H9 (cell line): Measurements from ENCODE around the gene ISX. TPM values are rescaled to one million over a fixed set of nuclear protein-coding genes. Genes with fewer than 3 reads are reported as not detected.

Source experiments
- DNase-seq: peaks from one replicate; pipeline ENCODE4 v3.0.0-alpha.2; 2017
- H2AFZ ChIP-seq: one replicate; pipeline ENCODE4 v1.6.1; 2013; ENCODE audit warnings: mild to moderate bottlenecking, low read length, control low read depth, moderate library complexity
- H2AK5ac ChIP-seq: 2 replicates; pipeline ENCODE4 v1.6.1; 2013; ENCODE audit warnings: low read length, control low read depth, mixed read lengths; ENCODE audit not compliant: insufficient read length
- H2BK120ac ChIP-seq: one replicate; pipeline ENCODE4 v1.6.1; 2013; ENCODE audit warnings: low read depth, mild to moderate bottlenecking, low read length, control low read depth, inconsistent platforms; ENCODE audit not compliant: poor library complexity, severe bottlenecking
- H2BK12ac ChIP-seq: 2 replicates; pipeline ENCODE4 v1.6.1; 2013; ENCODE audit warnings: low read length, control low read depth, mixed read lengths, low read depth; ENCODE audit not compliant: insufficient read length
- H2BK15ac ChIP-seq: 2 replicates; pipeline ENCODE4 v1.6.1; 2013; ENCODE audit warnings: low read depth, low read length, control low read depth
- H2BK20ac ChIP-seq: one replicate; pipeline ENCODE4 v1.6.1; 2013; ENCODE audit warnings: low read depth, mild to moderate bottlenecking, low read length, control low read depth, inconsistent platforms; ENCODE audit not compliant: poor library complexity, severe bottlenecking
- H2BK5ac ChIP-seq: 2 replicates; pipeline ENCODE4 v1.6.1; 2013; ENCODE audit warnings: low read length, control low read depth, mixed read lengths; ENCODE audit not compliant: insufficient read length
- H3K14ac ChIP-seq: 2 replicates; pipeline ENCODE4 v1.6.1; 2013; ENCODE audit warnings: low read length, control low read depth; ENCODE audit not compliant: insufficient read depth
- H3K18ac ChIP-seq: 2 replicates; pipeline ENCODE4 v1.6.1; 2013; ENCODE audit warnings: low read depth, mild to moderate bottlenecking, mixed read lengths, low read length, control low read depth; ENCODE audit not compliant: insufficient read length
- H3K23ac ChIP-seq: 2 replicates; pipeline ENCODE4 v1.6.1; 2013; ENCODE audit warnings: low read length, control low read depth, mixed read lengths, low read depth; ENCODE audit not compliant: insufficient read length
- H3K23me2 ChIP-seq: 2 replicates; pipeline ENCODE4 v1.6.1; 2013; ENCODE audit warnings: low read depth, mild to moderate bottlenecking, mixed read lengths, low read length, control low read depth; ENCODE audit not compliant: insufficient read length, poor library complexity, severe bottlenecking
- H3K27ac ChIP-seq: 2 replicates; pipeline ENCODE4 v1.5.1; 2013; ENCODE audit warnings: low read length, control low read depth, mixed read lengths, low read depth; ENCODE audit not compliant: insufficient read length
- H3K27me3 ChIP-seq: 2 replicates; pipeline ENCODE4 v1.6.1; 2013; ENCODE audit warnings: low read length, control low read depth, inconsistent platforms; ENCODE audit not compliant: insufficient read depth
- H3K4ac ChIP-seq: 2 replicates; pipeline ENCODE4 v1.6.1; 2013; ENCODE audit warnings: low read depth, mild to moderate bottlenecking, control low read depth, inconsistent platforms, low read length, moderate library complexity
- H3K4me1 ChIP-seq: 2 replicates; pipeline ENCODE4 v1.6.1; 2013; ENCODE audit warnings: low read length, control low read depth, inconsistent platforms; ENCODE audit not compliant: insufficient read depth
- H3K4me2 ChIP-seq: 2 replicates; pipeline ENCODE4 v1.6.1; 2013; ENCODE audit warnings: low read length, control low read depth, mixed read lengths; ENCODE audit not compliant: insufficient read length, insufficient read depth
- H3K56ac ChIP-seq: 2 replicates; pipeline ENCODE4 v1.6.1; 2013; ENCODE audit warnings: low read depth, mild to moderate bottlenecking, mixed read lengths, low read length, control low read depth; ENCODE audit not compliant: insufficient read length
- H3K79me1 ChIP-seq: 2 replicates; pipeline ENCODE4 v1.6.1; 2013; ENCODE audit warnings: low read depth, mild to moderate bottlenecking, moderate library complexity, low read length, control low read depth, inconsistent platforms; ENCODE audit not compliant: insufficient read depth, poor library complexity, severe bottlenecking
- H3K79me2 ChIP-seq: 2 replicates; pipeline ENCODE4 v1.6.1; 2013; ENCODE audit warnings: low read length, control low read depth, inconsistent platforms; ENCODE audit not compliant: insufficient read depth
- H3K9ac ChIP-seq: 2 replicates; pipeline ENCODE4 v1.6.1; 2013; ENCODE audit warnings: low read length, control low read depth, mixed read lengths; ENCODE audit not compliant: insufficient read length; ENCODE audit errors: extremely low read depth
- H3K9me3 ChIP-seq: one replicate; pipeline ENCODE4 v1.6.1; 2013; ENCODE audit warnings: low read depth, low read length, inconsistent platforms; ENCODE audit not compliant: control insufficient read depth
- H3T11ph ChIP-seq: one replicate; pipeline ENCODE4 v1.6.1; 2013; ENCODE audit warnings: mild to moderate bottlenecking, low read length, control low read depth, inconsistent platforms
- H4K20me1 ChIP-seq: one replicate; pipeline ENCODE4 v1.6.1; 2013; ENCODE audit not compliant: control insufficient read depth, insufficient read length, insufficient read depth
- H4K5ac ChIP-seq: 2 replicates; pipeline ENCODE4 v1.6.1; 2013; ENCODE audit warnings: low read depth, mild to moderate bottlenecking, mixed read lengths, low read length, control low read depth; ENCODE audit not compliant: insufficient read length
- H4K8ac ChIP-seq: replicated peaks from 2 replicates; pipeline ENCODE4 v1.6.1; 2013; ENCODE audit warnings: low read length, control low read depth, mixed read lengths, low read depth; ENCODE audit not compliant: insufficient read length
- H4K91ac ChIP-seq: 2 replicates; pipeline ENCODE4 v1.6.1; 2013; ENCODE audit warnings: low read depth, mild to moderate bottlenecking, moderate library complexity, mixed read lengths, low read length, control low read depth; ENCODE audit not compliant: insufficient read length
- H3K27ac Mint-ChIP-seq, 3 experiments: 2 replicates in 2 of 3; 3 replicates in 1 of 3; pipeline ENCODE4 v1.8.0; 2020 to 2021; ENCODE audit warnings: mixed read lengths in 3 of 3, mild to moderate bottlenecking in 1 of 3, moderate library complexity in 1 of 3
- H3K27me3 Mint-ChIP-seq: 2 replicates; pipeline ENCODE4 v1.8.0; 2021; ENCODE audit warnings: low read depth, mild to moderate bottlenecking, moderate library complexity, mixed read lengths
- H3K36me3 Mint-ChIP-seq, 3 experiments: 2 replicates in 2 of 3; 3 replicates in 1 of 3; pipeline ENCODE4 v1.8.0; 2020 to 2021; ENCODE audit warnings: low read depth in 3 of 3, mixed read lengths in 3 of 3; ENCODE audit not compliant: insufficient read depth in 1 of 3
- H3K4me1 Mint-ChIP-seq, 2 experiments: 2 replicates each; pipeline ENCODE4 v1.8.0; 2020; ENCODE audit warnings: mixed read lengths in 2 of 2
- H3K4me3 Mint-ChIP-seq, 2 experiments: 2 replicates in 1 of 2; 3 replicates in 1 of 2; pipeline ENCODE4 v1.8.0; 2020 to 2021; ENCODE audit warnings: mild to moderate bottlenecking in 2 of 2, mixed read lengths in 2 of 2, moderate library complexity in 1 of 2
- H3K9me3 Mint-ChIP-seq, 2 experiments: 2 replicates in 1 of 2; 3 replicates in 1 of 2; pipeline ENCODE4 v1.8.0; 2020; ENCODE audit warnings: mild to moderate bottlenecking in 2 of 2, mixed read lengths in 2 of 2, moderate library complexity in 1 of 2
- CTCF ChIP-seq: fragments of 200-600 bp; sonication (generic); conservative IDR thresholded peaks from 3 replicates; pipeline ENCODE4 v1.8.0; 2021; ENCODE audit warnings: antibody characterized with exemption, mild to moderate bottlenecking
- WGBS: extraction: QIAGEN DNeasy Blood & Tissue Kit; methylation state at CpG from one replicate; pipeline ENCODE4 v1.1.7; 2013; ENCODE audit warnings: missing lambda C conversion rate, low lambda C conversion rate, mixed read lengths; ENCODE audit not compliant: insufficient read length; ENCODE audit errors: extremely low coverage; 5-methylcytosine and 5-hydroxymethylcytosine counted together
- total RNA-seq: library from RNA; stranded (reverse); gene quantifications from 2 replicates; pipeline ENCODE4 v1.2.1, GENCODE V29; 2021

Gene ISX
- total RNA-seq, 1 experiment from 2014 or later, result not detected

- Histone ChIP-seq H3K4me1 (no peaks in the 10 kb centered on the region), H2BK120ac (no peak overlapping the region), H2AFZ (no peak overlapping the region), H3K27ac (no peak overlapping the region), H3K14ac (no peak overlapping the region), H2AK5ac (no peak overlapping the region), H3K56ac (no peak overlapping the region), H3K79me1 (no peaks in the 10 kb centered on the region), H4K91ac (no peak overlapping the region), H4K8ac (no peak overlapping the region), H4K5ac (no peak overlapping the region), H3K18ac (no peak overlapping the region), H3K79me2 (no peaks in the 10 kb centered on the region), H2BK20ac (no peak overlapping the region), H3K27me3 (no peaks in the 10 kb centered on the region), H3K9ac (no peak overlapping the region), H3K4ac (no peak overlapping the region), H2BK5ac (no peak overlapping the region), H3K23ac (no peak overlapping the region), H3K4me2 (no peak overlapping the region), H3K9me3 (no peaks in the 10 kb centered on the region), H2BK12ac (no peak overlapping the region), H3T11ph (no peak overlapping the region), H2BK15ac (no peak overlapping the region), H4K20me1 (no peaks in the 10 kb centered on the region), H3K23me2 (no peaks in the 10 kb centered on the region)
- Mint-ChIP-seq H3K27me3 (peaks cover 4% of the 10 kb centered on the region), H3K4me3 (no peak overlapping the region), H3K4me1 (peaks cover 14 to 15% of the 10 kb centered on the region in 2 experiments), H3K9me3 (peaks cover 0 to 2% of the 10 kb centered on the region in 2 experiments; a peak in 2 of 5 replicates), H3K36me3 (no peaks in the 10 kb centered on the region; a peak in 1 of 7 replicates), H3K27ac (no peak overlapping the region)
- TF ChIP-seq CTCF, result no peak
- DNase-seq, result no peak
- WGBS, result 100% methylated on average over 1 of the region's 3 CpGs
Observed at GRCh38 chr22:35032571-35032970, 33.4 kb upstream of the ISX start.
